Lower lobe of right lung (tissue), 2 donors: ENCODE data around the gene RGS10. TPM values are rescaled to one million over a fixed set of nuclear protein-coding genes. Genes with fewer than 3 reads are reported as not detected.

ENCODE experiments used
- ATAC-seq, 2 donors: fragments of 200-7000 bp; cut with Tn5 transposase; one replicate each; pipeline ENCODE4 v1.9.1; 2020 to 2022; ENCODE audit warnings: mild to moderate bottlenecking in 2 of 2, moderate library complexity in 2 of 2
- DNase-seq: peaks from one replicate; pipeline ENCODE4 v3.0.0-alpha.2; 2020
- H3K27ac ChIP-seq: fragments of 200-600 bp; one replicate; pipeline ENCODE4 v1.8.0; 2022
- H3K27me3 ChIP-seq: fragments of 200-600 bp; one replicate; pipeline ENCODE4 v1.8.0; 2022; ENCODE audit warnings: low read depth
- H3K36me3 ChIP-seq: fragments of 200-600 bp; one replicate; pipeline ENCODE4 v1.8.0; 2022; ENCODE audit warnings: mild to moderate bottlenecking
- H3K4me1 ChIP-seq: fragments of 200-600 bp; one replicate; pipeline ENCODE4 v1.8.0; 2022
- H3K4me3 ChIP-seq: fragments of 200-600 bp; one replicate; pipeline ENCODE4 v1.8.0; 2022; ENCODE audit warnings: mild to moderate bottlenecking
- H3K9me3 ChIP-seq: fragments of 200-600 bp; one replicate; pipeline ENCODE4 v1.8.0; 2022
- intact Hi-C: fragments of 100-400 bp; cut with DNase I; formaldehyde crosslinking; loops from one replicate; pipeline ENCODE4 v1.11.0; 2022
- total RNA-seq: library from RNA; stranded (reverse); fragmentation: NEBNext Ultra II Directional; extraction: Animal tissue kit (Norgen Biotek cat#: 25700); gene quantifications from one replicate; pipeline ENCODE4 v1.2.1, GENCODE V29; 2021
- TF ChIP-seq, protein P1 (sequence below): fragments of 200-600 bp; IDR thresholded peaks from one replicate; pipeline ENCODE4 v1.8.0; 2022; ENCODE audit warnings: antibody characterized with exemption, mild to moderate bottlenecking
- donor health status: DM: no; HTN: yes; CAD: no; lungs with severe emphysema.

Gene RGS10
- total RNA-seq, 1 donor from 2014 or later, result 47.3 TPM

DNA sequence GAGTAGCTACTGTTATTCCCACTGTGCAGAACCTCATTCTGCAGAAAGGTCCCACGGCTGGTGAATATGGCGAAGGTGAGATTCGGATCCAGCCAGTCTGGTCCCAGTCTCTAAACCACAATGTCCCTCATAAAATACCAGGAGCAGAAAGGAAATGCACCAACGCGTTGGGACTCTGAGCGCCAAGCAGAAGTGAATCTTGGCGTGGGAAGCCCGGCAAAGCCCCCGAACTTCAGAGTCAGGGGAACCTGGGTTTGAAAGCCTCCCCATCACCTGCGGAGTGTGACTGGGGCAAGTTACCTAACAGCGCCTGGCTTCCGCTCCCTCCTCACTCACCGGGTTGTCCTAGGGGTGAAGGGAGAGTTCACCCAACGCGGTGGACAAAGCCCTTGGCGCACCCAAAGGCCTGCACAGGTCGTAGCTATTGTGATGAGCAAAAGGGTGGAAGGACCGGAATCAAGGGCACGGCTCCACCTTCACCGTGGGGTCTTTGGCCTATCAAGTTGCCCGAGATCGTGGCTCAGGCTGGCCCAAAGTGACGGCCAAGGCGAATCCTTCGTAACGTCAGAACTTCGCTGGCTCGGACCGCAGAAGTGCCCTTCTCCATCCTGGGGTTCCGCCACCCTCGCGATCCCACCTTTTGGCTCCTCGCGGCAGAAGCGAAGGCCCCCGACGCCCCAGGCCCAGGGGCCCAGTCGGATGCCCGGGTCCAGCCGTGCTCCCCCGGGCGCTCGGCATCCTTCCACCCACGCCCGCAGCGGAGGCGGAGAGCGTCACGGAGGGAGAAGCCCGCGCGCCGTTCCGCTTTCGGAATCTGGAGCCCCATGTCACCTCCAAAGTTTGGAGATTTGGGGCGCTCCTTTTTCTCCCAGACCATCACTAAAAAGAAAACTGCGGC, 811 bp downstream of the RGS10 start:
- Histone ChIP-seq H3K27me3 (peaks cover 6% of the 10 kb centered on the region), H3K9me3 (no peaks in the 10 kb centered on the region), H3K4me1 (peaks cover 29% of the 10 kb centered on the region), H3K4me3 (peak overlapping the region; percentile 75), H3K27ac (peak overlapping the region; percentile 74), H3K36me3 (no peaks in the 10 kb centered on the region)
- intact Hi-C loops, result no loop called here
- ATAC-seq, result peak; percentile 16 to 46
- DNase-seq, result peak; percentile 77
- TF ChIP-seq, protein P1, sequence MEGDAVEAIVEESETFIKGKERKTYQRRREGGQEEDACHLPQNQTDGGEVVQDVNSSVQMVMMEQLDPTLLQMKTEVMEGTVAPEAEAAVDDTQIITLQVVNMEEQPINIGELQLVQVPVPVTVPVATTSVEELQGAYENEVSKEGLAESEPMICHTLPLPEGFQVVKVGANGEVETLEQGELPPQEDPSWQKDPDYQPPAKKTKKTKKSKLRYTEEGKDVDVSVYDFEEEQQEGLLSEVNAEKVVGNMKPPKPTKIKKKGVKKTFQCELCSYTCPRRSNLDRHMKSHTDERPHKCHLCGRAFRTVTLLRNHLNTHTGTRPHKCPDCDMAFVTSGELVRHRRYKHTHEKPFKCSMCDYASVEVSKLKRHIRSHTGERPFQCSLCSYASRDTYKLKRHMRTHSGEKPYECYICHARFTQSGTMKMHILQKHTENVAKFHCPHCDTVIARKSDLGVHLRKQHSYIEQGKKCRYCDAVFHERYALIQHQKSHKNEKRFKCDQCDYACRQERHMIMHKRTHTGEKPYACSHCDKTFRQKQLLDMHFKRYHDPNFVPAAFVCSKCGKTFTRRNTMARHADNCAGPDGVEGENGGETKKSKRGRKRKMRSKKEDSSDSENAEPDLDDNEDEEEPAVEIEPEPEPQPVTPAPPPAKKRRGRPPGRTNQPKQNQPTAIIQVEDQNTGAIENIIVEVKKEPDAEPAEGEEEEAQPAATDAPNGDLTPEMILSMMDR, result no peak

DNA sequence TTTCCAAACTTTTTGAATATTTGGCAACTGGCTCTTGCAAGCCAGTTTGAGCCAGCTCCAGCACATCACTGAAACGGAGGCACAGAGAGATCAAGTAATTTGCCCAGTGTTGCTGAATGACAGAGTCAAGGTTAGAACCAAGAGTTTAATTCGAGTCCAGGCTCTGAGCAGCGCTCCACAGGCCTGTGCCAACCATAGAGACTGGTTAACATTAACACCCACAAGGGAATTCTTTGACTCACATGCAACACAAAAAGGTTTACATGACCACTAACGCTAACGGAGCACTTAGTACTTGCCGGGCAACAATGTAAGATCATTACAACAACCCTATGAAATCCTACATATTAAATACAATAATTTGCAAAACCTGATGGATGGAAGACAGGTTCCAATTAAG, 1.5 kb downstream of the RGS10 start:
- Histone ChIP-seq H3K4me1 (peaks cover 29% of the 10 kb centered on the region), H3K27me3 (peaks cover 6% of the 10 kb centered on the region), H3K9me3 (no peaks in the 10 kb centered on the region), H3K27ac (no peak overlapping the region), H3K36me3 (no peaks in the 10 kb centered on the region), H3K4me3 (peak overlapping the region; percentile 75)
- TF ChIP-seq, protein P1, result no peak
- intact Hi-C loops, result no loop called here
- ATAC-seq (no peak), DNase-seq (no peak)

DNA sequence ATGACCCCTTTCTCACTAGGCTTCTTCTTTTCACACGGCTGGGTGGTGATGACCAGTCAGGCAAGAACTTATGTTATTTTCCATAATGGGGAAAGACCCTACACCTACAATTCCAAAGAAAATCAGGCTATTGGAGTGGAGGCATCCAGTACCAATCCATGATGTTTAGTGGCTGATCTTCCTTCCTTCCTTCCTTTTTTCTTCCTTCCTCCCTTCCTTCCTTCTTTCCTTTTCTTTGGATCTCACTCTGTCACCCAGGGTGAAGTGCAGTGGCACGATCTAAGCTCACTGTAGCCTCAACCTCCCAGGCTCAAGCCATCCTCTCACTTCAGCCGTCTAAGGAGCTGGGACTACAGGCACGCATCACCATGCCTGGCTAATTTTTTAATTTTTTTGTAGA, 2.5 kb downstream of the RGS10 start:
- no peak for ATAC-seq
- peaks cover 29% of the 10 kb centered on the region for H3K4me1 ChIP-seq
- H3K27ac ChIP-seq, result no peak overlapping the region
- TF ChIP-seq, protein P1, result no peak
- H3K9me3 ChIP-seq, result no peaks in the 10 kb centered on the region
- peaks cover 6% of the 10 kb centered on the region for H3K27me3 ChIP-seq
- no peak overlapping the region for H3K4me3 ChIP-seq
- DNase-seq, result no peak
- intact Hi-C loops, result no loop called here
- H3K36me3 ChIP-seq, result no peaks in the 10 kb centered on the region

DNA sequence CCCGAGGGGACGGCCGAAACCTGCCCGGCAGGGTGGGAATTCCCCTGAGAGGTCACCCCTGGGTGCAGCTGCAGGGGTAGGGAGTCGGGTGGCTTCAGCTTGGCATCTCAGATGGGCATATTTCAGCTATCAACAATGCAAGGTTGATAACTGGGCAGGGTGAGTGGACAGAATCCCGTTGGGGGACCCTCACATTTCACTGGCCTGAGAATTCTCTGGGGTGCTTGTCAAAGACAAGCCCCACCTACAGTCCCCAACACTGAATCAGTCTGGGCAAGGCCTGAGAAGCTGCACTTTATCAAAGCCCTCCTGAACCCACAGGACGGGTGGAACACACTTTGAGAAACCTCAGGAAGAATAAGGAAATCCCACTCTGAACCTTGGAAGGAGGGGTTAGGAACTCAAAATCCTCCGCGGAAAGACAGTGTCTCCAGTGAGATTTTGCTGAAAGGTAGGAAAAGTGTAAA, 3.1 kb downstream of the RGS10 start:
- intact Hi-C loops, result no loop called here
- ATAC-seq (no peak), DNase-seq (no peak)
- Histone ChIP-seq H3K27ac (no peak overlapping the region), H3K36me3 (no peaks in the 10 kb centered on the region), H3K4me1 (peaks cover 29% of the 10 kb centered on the region), H3K9me3 (no peaks in the 10 kb centered on the region), H3K4me3 (no peak overlapping the region), H3K27me3 (peaks cover 6% of the 10 kb centered on the region)
- TF ChIP-seq, protein P1, result no peak

DNA sequence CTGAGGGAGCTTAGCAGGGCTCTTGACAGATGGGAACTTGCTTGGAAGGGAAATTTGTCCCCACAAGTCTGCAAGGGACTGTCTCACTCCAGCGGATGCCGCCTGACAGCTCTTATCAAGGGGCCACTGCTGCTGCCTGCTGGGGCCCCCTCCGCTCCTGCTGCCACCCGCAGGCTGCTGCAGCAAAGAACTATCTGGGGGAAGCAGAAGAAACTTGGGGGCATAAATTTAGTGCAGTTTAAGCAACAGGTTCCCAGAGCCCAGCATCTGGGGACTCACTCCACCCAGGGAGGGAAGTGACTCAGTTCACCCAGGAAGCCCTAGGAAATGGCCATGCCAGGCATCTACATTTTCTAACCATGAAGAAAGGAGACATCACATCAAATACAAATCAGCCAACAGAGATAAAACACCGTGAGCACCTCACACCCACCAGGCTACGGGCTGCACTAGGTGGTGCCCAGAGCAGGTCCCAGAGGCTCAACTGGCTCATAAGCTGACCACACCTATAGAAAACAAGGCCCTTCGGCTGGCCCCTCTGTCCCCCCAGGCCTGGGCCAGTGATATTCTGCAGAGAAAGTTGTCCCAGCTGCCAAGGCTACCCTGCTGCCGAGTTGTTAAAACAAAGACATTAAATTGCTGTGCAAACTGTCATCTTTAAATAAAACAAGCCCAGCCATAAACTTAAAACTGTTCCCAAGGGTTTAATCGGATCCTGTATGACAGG, 3.7 kb downstream of the RGS10 start:
- Histone ChIP-seq H3K27me3 (peaks cover 6% of the 10 kb centered on the region), H3K27ac (no peak overlapping the region), H3K36me3 (no peaks in the 10 kb centered on the region), H3K4me1 (peaks cover 29% of the 10 kb centered on the region), H3K4me3 (no peak overlapping the region), H3K9me3 (no peaks in the 10 kb centered on the region)
- DNase-seq (no peak), ATAC-seq (no peak)
- intact Hi-C loops, result no loop called here
- TF ChIP-seq, protein P1, result no peak
